NCI-H2107 treated with DMSO at 0.1 percent for 48 hours (cell line): ENCODE results near the gene TSR3.

Source experiments
- DNase-seq: peaks from one replicate; lab custom pipeline; 2025; ENCODE audit not compliant: unreplicated experiment; lab: John Stamatoyannopoulos, UW

Gene TSR3

GRCh38 chr16:1351582-1352362, at the start of gene TSR3, which contains the start of gene GNPTG:
Gene TSR3 (minus strand): TSS chr16:1351878. CDS start chr16:1351804, 74 bp downstream.
Gene GNPTG (plus strand): TSS chr16:1351931. CDS start chr16:1351966, 35 bp downstream.
- peak; percentile 25 for DNase-seq

- no peak for DNase-seq
These were observed 49.5 kb upstream of the TSR3 start for GRCh38 chr16:1401061-1401757.

GRCh38 chr16:1398826-1399581, 47.3 kb upstream of the TSR3 start:
- DNase-seq: no peak

- no peak for DNase-seq
These were observed 46.7 kb upstream of the TSR3 start for GRCh38 chr16:1398351-1398750.

GRCh38 chr16:1397779-1398178, 46.1 kb upstream of the TSR3 start:
- DNase-seq: no peak

GRCh38 chr16:1395444-1396031, 43.9 kb upstream of the TSR3 start:
- no peak for DNase-seq

DNA sequence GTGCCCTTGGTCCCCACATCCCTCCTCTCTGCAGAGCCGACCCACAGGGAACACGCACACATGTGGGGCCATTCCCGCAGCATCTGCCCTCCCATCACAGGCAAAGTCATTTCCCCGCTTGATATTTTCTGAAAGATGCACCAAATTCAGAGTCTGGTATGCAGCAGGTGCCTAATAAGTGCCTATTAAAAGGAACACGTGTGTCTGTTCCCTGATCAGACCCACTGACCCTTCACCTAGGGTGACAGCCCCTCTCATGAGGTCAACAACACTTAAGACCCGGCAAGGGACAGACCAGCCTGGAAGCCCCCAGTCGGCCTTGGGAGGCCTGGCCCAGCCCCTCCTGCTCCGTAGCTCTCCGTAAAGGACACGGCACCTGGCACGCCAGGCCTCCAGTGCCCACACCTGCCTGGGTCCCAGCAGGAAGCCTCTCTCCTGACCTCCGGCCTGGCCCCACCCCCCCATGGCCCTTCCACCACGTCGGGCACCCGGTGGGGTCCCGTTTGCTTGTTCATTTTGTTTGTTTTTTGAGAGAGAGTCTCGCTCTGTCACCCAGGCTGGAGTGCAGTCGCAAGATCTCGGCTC, 42.8 kb upstream of the TSR3 start:
- no peak for DNase-seq

DNA sequence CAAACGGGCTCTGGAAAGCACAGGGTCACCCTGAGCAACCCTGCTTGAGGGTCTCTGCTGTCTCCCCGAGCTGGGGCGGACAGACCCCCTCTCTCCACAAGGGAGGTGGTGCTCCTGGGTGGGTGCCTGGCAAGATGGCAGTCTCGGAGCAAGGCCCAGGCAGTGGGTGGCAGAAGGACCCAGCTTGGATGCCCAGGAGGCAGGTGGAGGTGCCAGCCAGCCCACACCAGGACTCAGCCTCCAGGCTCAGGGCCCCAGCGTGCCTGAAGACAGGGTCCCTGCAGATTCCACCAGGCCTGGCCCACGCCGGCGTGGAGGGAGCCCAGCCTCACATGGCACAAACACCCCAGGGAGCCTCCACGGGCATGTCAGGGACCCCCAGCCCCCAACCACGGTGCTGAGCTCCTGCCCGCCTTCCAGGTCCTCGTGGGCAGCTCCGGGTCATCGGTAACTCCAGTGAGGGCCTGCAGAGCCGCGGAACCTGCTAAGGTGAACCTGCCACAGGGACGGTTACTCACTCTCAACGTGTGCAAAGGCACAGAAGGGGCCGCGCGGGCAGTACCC, 42.0 kb upstream of the TSR3 start:
- no peak for DNase-seq

DNA sequence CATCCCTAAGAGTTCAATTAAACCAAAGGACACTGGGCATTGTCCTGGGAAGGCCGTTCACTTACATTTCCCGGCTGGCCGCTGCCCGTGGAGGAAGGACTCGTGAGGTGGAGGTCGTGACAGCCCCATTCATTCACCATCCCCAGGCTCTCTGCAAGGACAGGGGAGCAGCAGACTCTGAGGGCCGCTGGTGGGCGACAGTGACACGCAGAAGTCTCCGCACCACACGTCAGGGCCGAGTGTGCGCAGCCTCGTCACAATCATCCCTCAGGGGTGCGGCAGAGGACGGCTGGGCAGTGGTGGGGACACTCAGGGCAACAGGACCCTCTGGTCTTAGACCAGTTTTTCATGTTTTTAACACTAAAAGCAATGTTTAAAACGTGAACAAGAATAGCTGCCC, 41.1 kb upstream of the TSR3 start:
- no peak for DNase-seq

DNA sequence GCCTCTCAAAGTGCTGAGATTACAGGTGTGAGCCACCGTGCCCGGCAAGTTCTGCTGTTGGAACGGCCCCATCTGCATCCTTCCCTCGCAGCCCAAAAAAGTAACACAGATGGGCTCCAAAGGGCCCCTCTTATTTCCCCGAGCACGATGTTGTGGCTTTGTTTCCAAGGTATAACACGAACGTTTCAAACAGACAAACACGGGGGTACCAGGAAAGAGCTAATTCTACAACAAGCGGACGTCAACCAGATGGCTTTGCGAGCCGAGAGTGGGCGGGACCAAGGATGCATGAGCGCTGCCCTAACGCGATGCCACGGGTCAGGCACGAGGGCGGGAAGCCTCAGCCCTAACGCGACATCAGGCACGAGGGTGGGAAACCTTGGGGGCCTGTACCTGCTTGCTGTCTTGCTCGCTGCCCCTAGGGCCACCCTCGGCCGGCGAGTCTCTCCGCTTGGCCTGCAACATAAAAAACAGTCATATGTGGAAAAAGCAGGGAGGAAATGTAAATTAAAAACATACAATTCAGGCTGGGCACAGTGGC, 38.6 kb upstream of the TSR3 start:
- DNase-seq: no peak

DNA sequence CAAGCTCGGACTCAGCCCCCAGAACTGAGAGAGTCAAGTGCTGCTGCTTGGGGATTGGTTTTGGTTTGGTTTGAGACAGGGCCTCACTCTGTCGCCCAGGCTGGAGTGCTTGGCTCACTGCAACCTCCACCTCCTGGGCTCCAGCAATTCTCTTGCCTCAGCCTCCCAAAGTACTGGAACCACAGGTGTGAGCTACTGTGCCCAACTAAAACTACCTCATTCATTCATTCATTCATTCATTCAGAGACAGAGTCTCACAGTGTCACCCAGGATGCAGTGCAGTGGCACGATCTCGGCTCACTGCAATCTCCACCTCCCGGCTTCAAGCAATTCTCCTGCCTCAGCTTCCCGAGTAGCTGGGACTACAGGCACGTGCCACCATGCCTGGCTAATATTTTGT, 38.1 kb upstream of the TSR3 start:
- no peak for DNase-seq

DNA sequence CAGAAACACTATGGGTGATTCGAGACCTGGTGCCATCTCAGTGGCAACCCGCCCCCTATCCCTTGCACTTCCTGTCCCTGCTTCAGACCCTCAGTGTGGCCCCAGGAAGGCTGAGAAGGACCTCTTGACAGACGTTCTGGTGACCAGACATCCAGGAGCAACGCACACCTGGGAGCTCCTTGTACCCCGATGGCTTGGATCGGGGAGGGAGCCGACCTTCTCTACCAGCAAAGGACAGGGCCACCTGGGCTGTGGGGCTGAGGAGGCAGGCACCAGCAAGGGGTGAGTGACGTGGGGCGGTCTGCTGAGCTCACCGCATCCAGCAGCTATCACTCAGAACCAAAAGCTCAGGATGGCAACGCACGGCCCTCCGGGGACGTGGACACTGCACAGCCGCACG, 35.7 kb upstream of the TSR3 start:
- no peak for DNase-seq

GRCh38 chr16:1385232-1385631, 33.6 kb upstream of the TSR3 start:
- DNase-seq: no peak

DNA sequence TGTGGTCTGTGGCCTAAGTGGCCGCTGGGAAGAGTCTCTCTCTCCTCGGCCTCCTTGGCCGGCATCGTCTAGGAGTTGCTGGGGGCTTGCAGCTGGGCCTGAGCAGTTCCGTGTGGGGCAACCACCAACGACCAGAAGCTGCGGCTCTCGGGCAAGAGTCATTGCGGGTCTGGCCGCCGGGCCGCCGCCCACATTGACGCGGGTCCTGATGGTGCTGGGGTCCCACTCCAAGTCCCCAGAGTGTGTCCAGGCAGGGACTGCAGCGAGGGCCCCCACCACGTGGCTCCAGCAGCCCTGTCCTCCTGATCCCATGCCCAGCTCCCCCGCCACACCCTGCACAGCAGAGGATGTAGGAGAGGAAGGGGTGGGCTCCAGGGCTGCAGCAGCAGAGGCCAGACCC, 31.9 kb upstream of the TSR3 start:
- DNase-seq: no peak

- DNase-seq: no peak
These were observed 30.1 kb upstream of the TSR3 start for GRCh38 chr16:1381612-1382406.

DNA sequence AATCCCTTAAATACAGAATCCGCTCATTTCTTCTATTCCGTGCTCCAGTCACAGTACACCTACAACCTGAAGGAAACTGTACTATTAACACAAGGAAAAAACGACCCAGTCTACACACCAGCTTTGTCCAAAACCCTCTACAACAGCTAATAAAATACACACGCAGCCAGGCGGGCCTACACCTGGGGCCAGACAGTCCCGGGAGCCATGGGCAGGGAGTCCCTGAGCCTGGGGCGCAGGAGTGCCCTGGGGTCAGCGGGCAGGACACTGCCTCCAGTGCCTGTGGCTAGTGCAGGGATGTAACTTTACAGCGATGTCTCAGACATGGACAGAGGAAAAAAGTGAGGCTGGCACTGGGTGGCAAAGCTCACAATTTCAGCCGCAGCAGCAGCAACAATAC, 28.5 kb upstream of the TSR3 start:
- DNase-seq: no peak

DNA sequence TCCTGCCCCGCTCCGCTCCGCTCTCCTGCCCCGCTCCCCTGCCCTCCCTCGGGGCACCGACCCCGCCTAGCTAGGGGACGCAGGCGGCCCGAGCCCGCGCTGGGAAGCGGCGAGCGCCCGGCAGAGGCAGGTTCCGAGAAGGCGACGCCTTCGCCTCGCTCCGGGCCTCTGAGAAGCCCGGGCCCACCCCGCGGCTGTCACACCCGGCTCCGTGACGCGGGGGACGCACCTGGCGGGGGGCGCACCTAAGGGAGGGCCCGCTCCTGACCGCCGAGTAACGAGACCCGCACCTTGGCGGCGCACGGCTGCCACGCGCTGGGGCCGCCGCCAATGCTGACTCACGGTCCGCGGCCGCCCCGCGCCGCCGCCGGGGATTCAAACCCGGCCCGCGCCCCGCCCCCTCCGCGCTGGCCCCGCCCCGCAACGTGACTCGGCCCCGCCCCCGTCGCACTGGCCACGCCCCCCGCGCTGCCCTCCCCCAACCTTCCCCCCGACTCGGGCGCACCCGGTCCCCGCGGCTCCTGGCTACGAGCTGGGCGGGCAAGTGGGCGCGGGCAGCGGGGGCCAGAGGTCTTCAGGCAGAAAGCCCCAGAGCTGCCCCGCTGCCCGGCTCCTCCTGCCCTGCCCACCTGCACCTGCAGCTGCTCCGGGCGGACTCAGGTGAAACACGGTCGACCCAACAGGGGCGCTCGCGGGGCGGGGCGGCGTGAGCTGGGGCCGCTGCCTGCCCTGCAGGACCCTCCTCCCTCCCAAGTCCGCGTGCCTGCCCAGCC, 27.8 kb upstream of the TSR3 start:
- no peak for DNase-seq

DNA sequence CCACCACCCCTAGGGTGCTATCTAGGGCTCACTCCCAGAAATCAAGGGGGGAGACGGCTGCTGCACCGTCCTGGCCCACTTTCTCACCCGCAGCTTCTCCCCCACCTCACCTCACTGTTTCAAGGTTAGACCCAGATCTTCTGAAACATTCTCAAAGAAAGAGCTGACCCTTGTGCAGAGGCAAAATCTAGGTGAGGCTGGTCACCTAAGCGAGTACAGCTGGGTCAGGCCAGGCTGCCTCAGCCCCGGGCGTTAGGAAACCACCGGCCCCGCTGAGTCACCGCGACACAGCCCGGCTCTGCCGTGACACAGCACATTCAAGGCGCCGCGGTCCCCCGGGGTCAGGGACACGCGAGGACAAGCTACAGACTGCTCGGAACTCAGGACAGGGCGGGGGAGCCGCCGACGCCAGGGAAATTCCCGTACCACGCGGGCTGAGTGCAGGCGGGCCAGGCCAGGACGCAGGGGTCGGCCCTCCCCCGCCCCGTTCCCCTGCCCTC, 27.2 kb upstream of the TSR3 start:
- DNase-seq: no peak
